Hepatocyte (in vitro differentiated cells): Measurements from ENCODE around the gene PCDHGC5.

Experiments used
- EZH2 ChIP-seq: fragments of 200-600 bp; sonication (generic); IDR thresholded peaks from 2 replicates; pipeline ENCODE4 v1.6.1; 2016; ENCODE audit warnings: antibody characterized with exemption, mild to moderate bottlenecking, borderline replicate concordance
- TF ChIP-seq, protein P1 (sequence below): fragments of 200-600 bp; sonication (generic); IDR thresholded peaks from 2 replicates; pipeline ENCODE4 v1.5.1; 2016; ENCODE audit warnings: antibody characterized with exemption, mild to moderate bottlenecking; ENCODE audit not compliant: poor library complexity

DNA sequence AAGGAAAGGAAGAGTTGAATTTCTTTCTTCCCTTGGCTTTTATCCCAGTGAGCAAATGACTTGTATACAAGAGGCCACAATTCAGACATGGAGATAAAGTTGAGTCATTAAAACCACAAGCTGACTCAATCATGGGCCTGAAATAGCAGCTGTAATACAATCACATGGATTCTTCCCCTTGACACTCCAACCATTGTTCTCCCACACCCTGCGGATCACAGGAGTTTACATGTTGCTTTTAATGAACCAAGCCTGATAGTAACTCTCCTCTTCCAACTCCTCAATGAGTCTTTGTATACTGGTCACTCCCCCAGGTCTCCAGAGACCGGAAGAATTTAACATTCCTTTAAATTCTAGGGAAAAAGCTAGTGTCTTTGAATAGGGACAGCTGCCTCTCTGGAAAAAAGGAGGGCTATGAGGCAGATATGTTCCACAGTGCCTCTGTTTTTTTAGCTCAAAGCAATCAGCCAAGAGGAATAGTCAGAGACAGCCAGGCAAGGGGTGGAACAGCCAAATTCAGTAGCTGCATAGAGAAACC is 32.4 kb downstream of the PCDHGC5 start:
- TF ChIP-seq, protein P1, sequence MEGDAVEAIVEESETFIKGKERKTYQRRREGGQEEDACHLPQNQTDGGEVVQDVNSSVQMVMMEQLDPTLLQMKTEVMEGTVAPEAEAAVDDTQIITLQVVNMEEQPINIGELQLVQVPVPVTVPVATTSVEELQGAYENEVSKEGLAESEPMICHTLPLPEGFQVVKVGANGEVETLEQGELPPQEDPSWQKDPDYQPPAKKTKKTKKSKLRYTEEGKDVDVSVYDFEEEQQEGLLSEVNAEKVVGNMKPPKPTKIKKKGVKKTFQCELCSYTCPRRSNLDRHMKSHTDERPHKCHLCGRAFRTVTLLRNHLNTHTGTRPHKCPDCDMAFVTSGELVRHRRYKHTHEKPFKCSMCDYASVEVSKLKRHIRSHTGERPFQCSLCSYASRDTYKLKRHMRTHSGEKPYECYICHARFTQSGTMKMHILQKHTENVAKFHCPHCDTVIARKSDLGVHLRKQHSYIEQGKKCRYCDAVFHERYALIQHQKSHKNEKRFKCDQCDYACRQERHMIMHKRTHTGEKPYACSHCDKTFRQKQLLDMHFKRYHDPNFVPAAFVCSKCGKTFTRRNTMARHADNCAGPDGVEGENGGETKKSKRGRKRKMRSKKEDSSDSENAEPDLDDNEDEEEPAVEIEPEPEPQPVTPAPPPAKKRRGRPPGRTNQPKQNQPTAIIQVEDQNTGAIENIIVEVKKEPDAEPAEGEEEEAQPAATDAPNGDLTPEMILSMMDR: no peak
- no peak for TF ChIP-seq EZH2
